WTC11 (cell line): ENCODE measurements around the gene STK11. TPM values are rescaled to one million over a fixed set of nuclear protein-coding genes. Genes with fewer than 3 reads are reported as not detected.
A peak's percentile ranks its signal among the peaks of the same experiment; 100 is the strongest.

ENCODE experiments used
- ATAC-seq: fragments of 200-7000 bp; cut with Tn5 transposase; 2 replicates; pipeline ENCODE4 v1.10.0; 2021; ENCODE audit warnings: mild to moderate bottlenecking, moderate library complexity
- CTCF ChIA-PET: fragments of 300-600 bp; sonication (Branson Sonifier 250); formaldehyde crosslinking; loops from one replicate; lab custom pipeline; 2021; ENCODE audit warnings: antibody characterized with exemption; lab: Charles Lee
- POLR2A ChIA-PET: fragments of 350-600 bp; sonication (Branson Sonifier 250); formaldehyde crosslinking; loops from one replicate; lab custom pipeline; 2021; ENCODE audit warnings: antibody characterized with exemption; lab: Charles Lee
- DNase-seq: peaks from one replicate; pipeline ENCODE4 v3.0.0; 2021; ENCODE audit warnings: low spot score
- H3K27ac Mint-ChIP-seq: 2 replicates; pipeline ENCODE4 v1.8.0; 2021; ENCODE audit warnings: mixed read lengths
- H3K27me3 Mint-ChIP-seq: 2 replicates; pipeline ENCODE4 v1.8.0; 2021; ENCODE audit warnings: low read depth, mild to moderate bottlenecking, moderate library complexity, mixed read lengths
- H3K36me3 Mint-ChIP-seq: 2 replicates; pipeline ENCODE4 v1.8.0; 2021; ENCODE audit warnings: mixed read lengths
- H3K4me1 Mint-ChIP-seq: 2 replicates; pipeline ENCODE4 v1.8.0; 2022; ENCODE audit warnings: mixed read lengths
- H3K4me3 Mint-ChIP-seq: 2 replicates; pipeline ENCODE4 v1.8.0; 2021; ENCODE audit warnings: mild to moderate bottlenecking, moderate library complexity, mixed read lengths
- H3K9me3 Mint-ChIP-seq: 2 replicates; pipeline ENCODE4 v1.8.0; 2021; ENCODE audit warnings: mixed read lengths
- AFF4 ChIP-seq: sonication (generic); formaldehyde crosslinking; IDR thresholded peaks from 2 replicates; pipeline ENCODE4 v1.8.1; 2023; ENCODE audit warnings: mild to moderate bottlenecking, missing genetic modification reagents, borderline replicate concordance
- AR ChIP-seq: fragments of 250-450 bp; sonication (Bioruptor Pico); IDR thresholded peaks from 2 replicates; pipeline ENCODE4 v1.9.0; 2021; ENCODE audit warnings: mild to moderate bottlenecking
- ATF3 ChIP-seq: sonication (generic); formaldehyde crosslinking; conservative IDR thresholded peaks from 2 replicates; pipeline ENCODE4 v1.8.1; 2022; ENCODE audit warnings: mild to moderate bottlenecking, missing genetic modification reagents
- CBFB ChIP-seq: sonication (generic); formaldehyde crosslinking; IDR thresholded peaks from 2 replicates; pipeline ENCODE4 v1.8.1; 2022; ENCODE audit warnings: mild to moderate bottlenecking, low read depth, missing genetic modification reagents
- CREB1 ChIP-seq: sonication (generic); formaldehyde crosslinking; IDR thresholded peaks from 2 replicates; pipeline ENCODE4 v1.8.0; 2023; ENCODE audit warnings: mild to moderate bottlenecking, missing genetic modification reagents
- MXD4 ChIP-seq: fragments of 250-450 bp; sonication (Bioruptor Pico); IDR thresholded peaks from 2 replicates; pipeline ENCODE4 v1.8.0; 2021; ENCODE audit warnings: mild to moderate bottlenecking, moderate library complexity, borderline replicate concordance
- OVOL2 ChIP-seq: fragments of 250-450 bp; sonication (Bioruptor Pico); IDR thresholded peaks from 2 replicates; pipeline ENCODE4 v1.9.0; 2021; ENCODE audit warnings: mild to moderate bottlenecking, borderline replicate concordance
- PRDM15 ChIP-seq: sonication (generic); formaldehyde crosslinking; IDR thresholded peaks from 2 replicates; pipeline ENCODE4 v1.8.0; 2022; ENCODE audit warnings: missing genetic modification reagents
- RORB ChIP-seq: fragments of 250-450 bp; sonication (Bioruptor Pico); IDR thresholded peaks from 2 replicates; pipeline ENCODE4 v1.9.0; 2021; ENCODE audit warnings: mild to moderate bottlenecking
- STAT6 ChIP-seq: sonication (generic); formaldehyde crosslinking; conservative IDR thresholded peaks from 2 replicates; pipeline ENCODE4 v1.8.1; 2023; ENCODE audit warnings: mild to moderate bottlenecking, low read depth, missing genetic modification reagents, moderate library complexity
- ZNF317 ChIP-seq: sonication (generic); formaldehyde crosslinking; IDR thresholded peaks from 2 replicates; pipeline ENCODE4 v1.8.1; 2023; ENCODE audit warnings: low read depth, mild to moderate bottlenecking, moderate library complexity, missing genetic modification reagents, borderline replicate concordance
- ZNF416 ChIP-seq: fragments of 250-450 bp; sonication (Bioruptor Pico); IDR thresholded peaks from 2 replicates; pipeline ENCODE4 v1.9.0; 2021; ENCODE audit warnings: mild to moderate bottlenecking, inconsistent platforms
- ZNF532 ChIP-seq: fragments of 250-450 bp; sonication (Bioruptor Pico); IDR thresholded peaks from 2 replicates; pipeline ENCODE4 v1.9.0; 2021; ENCODE audit warnings: mild to moderate bottlenecking, borderline replicate concordance
- total RNA-seq: library from RNA; stranded (reverse); gene quantifications from 3 replicates; pipeline ENCODE4 v1.2.3, GENCODE V29; 2021

The STK11 gene
- total RNA-seq, 1 experiment from 2014 or later: 112 TPM

GRCh38 chr19:1274852-1275259 lies 69.3 kb downstream of the STK11 start (continued):
- peak; percentile 85; the same call in 1 of the 2 replicates for TF ChIP-seq AFF4
- TF ChIP-seq CREB1 (CRISPR knock-in tag): 0 out of 2 replicates have a peak, but pooled peaks have one; percentile 15
- TF ChIP-seq OVOL2 (CRISPR knock-in tag): no peak
- TF ChIP-seq STAT6 (CRISPR knock-in tag): no peak
- TF ChIP-seq AR (CRISPR knock-in tag): peak; percentile 83; the same call in 1 of the 2 replicates
- no peak for TF ChIP-seq CBFB (CRISPR knock-in tag)
- peak; percentile 44; the same call in 1 of the 2 replicates for TF ChIP-seq ZNF416 (CRISPR knock-in tag)
- TF ChIP-seq PRDM15: peak; percentile 6; the same call in 1 of the 2 replicates

- H3K4me3 Mint-ChIP-seq: peak within 1 kb of the TSS; percentile 71
- no peaks in the 10 kb centered on the region for H3K27me3 Mint-ChIP-seq
- H3K36me3 Mint-ChIP-seq: peaks cover 40% of the 10 kb centered on the region
- peak within 1 kb of the TSS; percentile 95 for H3K27ac Mint-ChIP-seq
- peaks cover 34% of the 10 kb centered on the region for H3K4me1 Mint-ChIP-seq
- no peaks in the 10 kb centered on the region for H3K9me3 Mint-ChIP-seq
- ChIA-PET CTCF (interaction anchor here (0.6 to 1.5 kb wide), 7 partner anchors 9 to 1022 kb away, joined by 3 to 27 read pairs (median 3); no protein-coding TSS in a partner anchor), POLR2A (interaction anchor here (1.0 kb wide), 4 partner anchors 9 to 139 kb away, joined by 3 to 7 read pairs (median 4); no protein-coding TSS in a partner anchor)
- ATAC-seq: peak; percentile 68
- peak; percentile 95 for DNase-seq
- no peak for TF ChIP-seq ZNF317 (CRISPR knock-in tag)
- no peak for TF ChIP-seq ZNF532 (CRISPR knock-in tag)
- TF ChIP-seq RORB (CRISPR knock-in tag): no peak
- TF ChIP-seq MXD4 (CRISPR knock-in tag): no peak
- TF ChIP-seq ATF3: no peak
Measured at GRCh38 chr19:1275260-1275975, 69.8 kb downstream of the STK11 start, which contains the start of gene FAM174C. FAM174C (plus strand) TSS chr19:1275530; CDS start chr19:1275550, 20 bp downstream.
